HCT116 (cell line): ENCODE results near the gene CHAMP1. TPM values are rescaled to one million over a fixed set of nuclear protein-coding genes. Genes with fewer than 3 reads are reported as not detected.

Experiments
- ATAC-seq: fragments of 200-7000 bp; cut with Tn5 transposase; 2 replicates; pipeline ENCODE4 v1.9.1; 2020; ENCODE audit warnings: mild to moderate bottlenecking, moderate library complexity
- BruUV-seq: library from RNA; stranded (reverse); fragments of 400-500 nt; replicated peaks from 2 replicates; lab custom pipeline; 2021; lab: Mats Ljungman, UMichigan
- CTCF ChIA-PET: fragments of 300-600 bp; sonication (Branson Sonifier 250); formaldehyde crosslinking; loops from one replicate; lab custom pipeline; 2021; ENCODE audit warnings: antibody characterized with exemption; lab: Charles Lee
- POLR2A ChIA-PET: fragments of 300-600, 350-600 bp; sonication (Branson Sonifier 250); formaldehyde crosslinking; loops from one replicate; lab custom pipeline; 2021; ENCODE audit warnings: antibody characterized with exemption; lab: Charles Lee
- RAD21 ChIA-PET, 2 experiments: fragments of 300-600 bp; sonication (Branson Sonifier 250); formaldehyde crosslinking; loops; one replicate each; lab custom pipeline; 2023; ENCODE audit warnings: low total read pairs in 2 of 2; ENCODE audit not compliant: uncharacterized antibody in 2 of 2, unreplicated experiment in 2 of 2, low non-redundant PET in 1 of 2; lab: Charles Lee
- DNase-seq: peaks from one replicate; pipeline ENCODE4 v3.0.0-alpha.2; 2010; ENCODE audit warnings: low read depth, low spot score
- H2AFZ ChIP-seq: fragments of 200-600 bp; shearing (Covaris generic), sonication (generic); 2 replicates; pipeline ENCODE4 v1.6.1; 2017; ENCODE audit warnings: low read depth, mixed run types, mixed read lengths, antibody characterized with exemption, low read length; ENCODE audit not compliant: poor library complexity, severe bottlenecking
- H3K27ac ChIP-seq: 2 replicates; pipeline ENCODE4 v1.5.1; 2012; ENCODE audit warnings: low read depth, low read length
- H3K27me3 ChIP-seq: fragments of 200-600 bp; sonication (generic); 2 replicates; pipeline ENCODE4 v1.6.1; 2016; ENCODE audit warnings: mixed run types, low read length, mixed read lengths; ENCODE audit not compliant: insufficient read depth
- H3K36me3 ChIP-seq, 2 experiments: fragments of 200-500 bp in 1 of 2; fragments of 200-600 bp in 1 of 2; sonication (Bioruptor generic) in 1 of 2; sonication (generic) in 1 of 2; 2 replicates each; pipeline versions ENCODE4 v1.5.1 to v1.6.1; 2014 to 2016; ENCODE audit warnings: low read length in 2 of 2, inconsistent platforms in 1 of 2, mixed read lengths in 1 of 2, mixed run types in 1 of 2; ENCODE audit not compliant: insufficient read depth in 2 of 2, control insufficient read depth in 1 of 2
- H3K4me1 ChIP-seq, 2 experiments: fragments of 200-600 bp in 1 of 2; sonication (generic) in 1 of 2; 2 replicates each; pipeline versions ENCODE4 v1.5.1 to v1.6.1; 2012 to 2017; ENCODE audit warnings: low read length in 2 of 2, inconsistent platforms in 1 of 2, mild to moderate bottlenecking in 1 of 2, mixed read lengths in 1 of 2, mixed run types in 1 of 2, moderate library complexity in 1 of 2; ENCODE audit not compliant: insufficient read depth in 2 of 2, control insufficient read depth in 1 of 2
- H3K4me2 ChIP-seq: fragments of 200-600 bp; sonication (generic); 2 replicates; pipeline ENCODE4 v1.6.1; 2017; ENCODE audit warnings: mixed run types, low read length, mixed read lengths
- H3K4me3 ChIP-seq, 2 experiments: fragments of 200-600 bp in 1 of 2; sonication (generic) in 1 of 2; replicated peaks in 1 of 2; 2 replicates each; pipeline ENCODE4 v1.5.1; 2011 to 2016; ENCODE audit warnings: low read length in 2 of 2, control low read depth in 1 of 2, low read depth in 1 of 2, mild to moderate bottlenecking in 1 of 2, mixed read lengths in 1 of 2, mixed run types in 1 of 2
- H3K79me2 ChIP-seq: fragments of 200-600 bp; sonication (generic); 2 replicates; pipeline ENCODE4 v1.6.1; 2017; ENCODE audit warnings: mild to moderate bottlenecking, mixed run types, low read length, moderate library complexity, mixed read lengths; ENCODE audit not compliant: insufficient read depth
- H3K9ac ChIP-seq: fragments of 200-600 bp; sonication (generic); 2 replicates; pipeline ENCODE4 v1.6.1; 2016; ENCODE audit warnings: low read length, mixed read lengths
- H3K9me2 ChIP-seq: fragments of 200-600 bp; sonication (generic), shearing (Covaris generic); 2 replicates; pipeline ENCODE4 v1.6.1; 2017; ENCODE audit warnings: mixed run types, mild to moderate bottlenecking, moderate library complexity; ENCODE audit not compliant: insufficient read depth
- H3K9me3 ChIP-seq, 2 experiments: fragments of 200-500 bp in 1 of 2; fragments of 200-600 bp in 1 of 2; sonication (Bioruptor generic) in 1 of 2; sonication (generic) in 1 of 2; 2 replicates each; pipeline ENCODE4 v1.6.1; 2014 to 2017; ENCODE audit warnings: low read length in 2 of 2, mixed read lengths in 2 of 2, inconsistent platforms in 1 of 2, low read depth in 1 of 2, mild to moderate bottlenecking in 1 of 2, mixed run types in 1 of 2, moderate library complexity in 1 of 2; ENCODE audit not compliant: control insufficient read depth in 1 of 2, insufficient read depth in 1 of 2
- H4K20me1 ChIP-seq: fragments of 200-600 bp; sonication (generic), shearing (Covaris generic); 2 replicates; pipeline ENCODE4 v1.6.1; 2017; ENCODE audit warnings: mixed run types, mild to moderate bottlenecking, moderate library complexity; ENCODE audit not compliant: insufficient read depth
- CBX3 ChIP-seq: IDR thresholded peaks from 2 replicates; pipeline ENCODE4 v1.6.1; 2012; ENCODE audit warnings: low read depth
- JUND ChIP-seq: IDR thresholded peaks from 2 replicates; pipeline ENCODE4 v1.6.1; 2012
- POLR2AphosphoS5 ChIP-seq: IDR thresholded peaks from 2 replicates; pipeline ENCODE4 v1.6.1; 2011; ENCODE audit warnings: mild to moderate bottlenecking, low read depth, low read length, moderate library complexity
- SP1 ChIP-seq: IDR thresholded peaks from 2 replicates; pipeline ENCODE4 v1.6.1; 2012; ENCODE audit warnings: low read depth
- TCF7L2 ChIP-seq: IDR thresholded peaks from 2 replicates; pipeline ENCODE4 v1.7.0; 2011; ENCODE audit warnings: borderline replicate concordance, inconsistent platforms; ENCODE audit not compliant: insufficient read depth, insufficient read length; ENCODE audit errors: extremely low read depth
- ZNF274 ChIP-seq: fragments of 200-500 bp; sonication (Bioruptor generic); IDR thresholded peaks from 2 replicates; pipeline ENCODE4 v1.6.1; 2014; ENCODE audit warnings: mild to moderate bottlenecking, low read depth, low read length, inconsistent platforms
- intact Hi-C: fragments of 100-400 bp; cut with micrococcal nuclease; formaldehyde crosslinking; loops from 2 replicates; pipeline ENCODE4 v1.10.0; 2022
- total RNA-seq: library from RNA; stranded (reverse); gene quantifications from one replicate; pipeline ENCODE4 v1.2.1, GENCODE V29; 2021; ENCODE audit not compliant: unreplicated experiment
- TF ChIP-seq, protein P1 (sequence below): IDR thresholded peaks from 2 replicates; pipeline ENCODE4 v1.6.1; 2012
- TF ChIP-seq, protein P2 (sequence below): IDR thresholded peaks from 2 replicates; pipeline ENCODE4 v1.6.1; 2012; ENCODE audit warnings: low read depth
- TF ChIP-seq, protein P3 (sequence below), 3 experiments: fragments of 200-600 bp in 1 of 3; sonication (generic) in 1 of 3; IDR thresholded peaks in 2 of 3; conservative IDR thresholded peaks in 1 of 3; 2 replicates each; pipeline ENCODE4 v1.5.1; 2012 to 2017; ENCODE audit warnings: low read depth in 2 of 3, low read length in 2 of 3, antibody characterized with exemption in 1 of 3, borderline replicate concordance in 1 of 3, control low read depth in 1 of 3, mild to moderate bottlenecking in 1 of 3, mixed read lengths in 1 of 3, mixed run types in 1 of 3, moderate library complexity in 1 of 3; ENCODE audit not compliant: insufficient read depth in 1 of 3

The CHAMP1 gene
- total RNA-seq, 1 experiment from 2014 or later = 31.5 TPM

DNA sequence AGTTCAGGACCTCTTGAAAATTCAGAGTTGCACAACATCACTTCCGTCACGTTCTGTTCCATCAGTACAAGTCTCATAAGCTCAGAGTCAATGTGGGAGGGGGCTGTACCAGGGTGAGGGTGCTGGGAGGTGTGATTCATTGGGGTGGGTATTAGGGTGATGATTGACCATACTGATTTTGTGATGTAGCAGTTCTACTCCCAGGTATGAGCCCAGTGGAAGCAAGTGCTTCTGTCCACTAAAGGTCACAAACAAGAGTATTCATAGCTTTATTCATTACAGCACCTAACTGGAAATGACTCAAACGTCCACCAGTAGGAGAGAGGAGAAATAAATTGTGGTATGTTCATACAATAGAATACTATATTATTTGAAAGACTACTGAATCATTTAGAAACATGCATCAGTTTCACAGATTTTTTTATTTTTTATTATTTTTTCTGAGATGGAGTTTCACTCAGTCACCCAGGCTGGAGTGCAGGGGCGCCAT, 45.0 kb upstream of the CHAMP1 start:
- POLR2A ChIA-PET = no interaction called here
- ATAC-seq = no peak
- peaks cover 41 to 59% of the 10 kb centered on the region in 2 experiments for H3K36me3 ChIP-seq

More for the DNA sequence above, 45.0 kb upstream of the CHAMP1 start:
- Histone ChIP-seq H3K9me2 (no peaks in the 10 kb centered on the region), H3K9me3 (no peaks in the 10 kb centered on the region), H3K27ac (no peak overlapping the region), H3K9ac (no peak overlapping the region), H4K20me1 (no peaks in the 10 kb centered on the region), H3K27me3 (no peaks in the 10 kb centered on the region), H3K4me3 (no peak overlapping the region), H3K4me1 (no peaks in the 10 kb centered on the region), H3K4me2 (no peak overlapping the region), H2AFZ (no peak overlapping the region), H3K79me2 (no peaks in the 10 kb centered on the region)
- no TSS peak for BruUV-seq
- DNase-seq = no peak
- ChIA-PET CTCF (interaction anchor here (0.5 kb wide), 1 partner anchor 316 kb away, joined by 4 read pairs; no protein-coding TSS in a partner anchor), RAD21 (no interaction called here)
- no peak for TF ChIP-seq TCF7L2
- TF ChIP-seq, protein P1, sequence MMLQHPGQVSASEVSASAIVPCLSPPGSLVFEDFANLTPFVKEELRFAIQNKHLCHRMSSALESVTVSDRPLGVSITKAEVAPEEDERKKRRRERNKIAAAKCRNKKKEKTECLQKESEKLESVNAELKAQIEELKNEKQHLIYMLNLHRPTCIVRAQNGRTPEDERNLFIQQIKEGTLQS = no peak
- TF ChIP-seq CBX3 = no peak
- no peak for TF ChIP-seq SP1
- no peak for TF ChIP-seq ZNF274
- TF ChIP-seq JUND = no peak
- TF ChIP-seq, protein P2, sequence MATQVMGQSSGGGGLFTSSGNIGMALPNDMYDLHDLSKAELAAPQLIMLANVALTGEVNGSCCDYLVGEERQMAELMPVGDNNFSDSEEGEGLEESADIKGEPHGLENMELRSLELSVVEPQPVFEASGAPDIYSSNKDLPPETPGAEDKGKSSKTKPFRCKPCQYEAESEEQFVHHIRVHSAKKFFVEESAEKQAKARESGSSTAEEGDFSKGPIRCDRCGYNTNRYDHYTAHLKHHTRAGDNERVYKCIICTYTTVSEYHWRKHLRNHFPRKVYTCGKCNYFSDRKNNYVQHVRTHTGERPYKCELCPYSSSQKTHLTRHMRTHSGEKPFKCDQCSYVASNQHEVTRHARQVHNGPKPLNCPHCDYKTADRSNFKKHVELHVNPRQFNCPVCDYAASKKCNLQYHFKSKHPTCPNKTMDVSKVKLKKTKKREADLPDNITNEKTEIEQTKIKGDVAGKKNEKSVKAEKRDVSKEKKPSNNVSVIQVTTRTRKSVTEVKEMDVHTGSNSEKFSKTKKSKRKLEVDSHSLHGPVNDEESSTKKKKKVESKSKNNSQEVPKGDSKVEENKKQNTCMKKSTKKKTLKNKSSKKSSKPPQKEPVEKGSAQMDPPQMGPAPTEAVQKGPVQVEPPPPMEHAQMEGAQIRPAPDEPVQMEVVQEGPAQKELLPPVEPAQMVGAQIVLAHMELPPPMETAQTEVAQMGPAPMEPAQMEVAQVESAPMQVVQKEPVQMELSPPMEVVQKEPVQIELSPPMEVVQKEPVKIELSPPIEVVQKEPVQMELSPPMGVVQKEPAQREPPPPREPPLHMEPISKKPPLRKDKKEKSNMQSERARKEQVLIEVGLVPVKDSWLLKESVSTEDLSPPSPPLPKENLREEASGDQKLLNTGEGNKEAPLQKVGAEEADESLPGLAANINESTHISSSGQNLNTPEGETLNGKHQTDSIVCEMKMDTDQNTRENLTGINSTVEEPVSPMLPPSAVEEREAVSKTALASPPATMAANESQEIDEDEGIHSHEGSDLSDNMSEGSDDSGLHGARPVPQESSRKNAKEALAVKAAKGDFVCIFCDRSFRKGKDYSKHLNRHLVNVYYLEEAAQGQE = no peak
- no peak for TF ChIP-seq POLR2AphosphoS5
- TF ChIP-seq, protein P3, sequence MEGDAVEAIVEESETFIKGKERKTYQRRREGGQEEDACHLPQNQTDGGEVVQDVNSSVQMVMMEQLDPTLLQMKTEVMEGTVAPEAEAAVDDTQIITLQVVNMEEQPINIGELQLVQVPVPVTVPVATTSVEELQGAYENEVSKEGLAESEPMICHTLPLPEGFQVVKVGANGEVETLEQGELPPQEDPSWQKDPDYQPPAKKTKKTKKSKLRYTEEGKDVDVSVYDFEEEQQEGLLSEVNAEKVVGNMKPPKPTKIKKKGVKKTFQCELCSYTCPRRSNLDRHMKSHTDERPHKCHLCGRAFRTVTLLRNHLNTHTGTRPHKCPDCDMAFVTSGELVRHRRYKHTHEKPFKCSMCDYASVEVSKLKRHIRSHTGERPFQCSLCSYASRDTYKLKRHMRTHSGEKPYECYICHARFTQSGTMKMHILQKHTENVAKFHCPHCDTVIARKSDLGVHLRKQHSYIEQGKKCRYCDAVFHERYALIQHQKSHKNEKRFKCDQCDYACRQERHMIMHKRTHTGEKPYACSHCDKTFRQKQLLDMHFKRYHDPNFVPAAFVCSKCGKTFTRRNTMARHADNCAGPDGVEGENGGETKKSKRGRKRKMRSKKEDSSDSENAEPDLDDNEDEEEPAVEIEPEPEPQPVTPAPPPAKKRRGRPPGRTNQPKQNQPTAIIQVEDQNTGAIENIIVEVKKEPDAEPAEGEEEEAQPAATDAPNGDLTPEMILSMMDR (IDR thresholded peaks at IDR 0.05 in 2 of 3, conservative IDR thresholded peaks at IDR 0.05 in 1 of 3; ENCODE audit: borderline replicate concordance in 1 of 3, insufficient read depth in 1 of 3, low read depth in 2 of 3, low read length in 2 of 3) = no peak
- intact Hi-C loops = no loop called here
